Transverse colon (tissue), 4 donors: ENCODE measurements around the gene PID1.

Experiments
- EP300 ChIP-seq: sonication (generic); formaldehyde crosslinking; IDR thresholded peaks from one replicate; pipeline ENCODE4 v1.6.1; 2017; ENCODE audit warnings: antibody characterized with exemption, low read depth
- POLR2A ChIP-seq: fragments of 450-650 bp; IDR thresholded peaks from one replicate; pipeline ENCODE4 v1.6.1; 2016; ENCODE audit warnings: antibody characterized with exemption, mild to moderate bottlenecking, moderate library complexity
- POLR2AphosphoS5 ChIP-seq, 3 donors: sonication (generic); formaldehyde crosslinking; IDR thresholded peaks; one replicate each; pipeline ENCODE4 v1.6.1; 2016; ENCODE audit warnings: antibody characterized with exemption in 3 of 3
- TF ChIP-seq, protein P1 (sequence below), 5 experiments: fragments of 200-600 bp in 3 of 5; fragments of 450-650 bp in 2 of 5; sonication (generic) in 3 of 5; IDR thresholded peaks; 1 replicate in 2 of 5; 2 replicates in 3 of 5; pipeline ENCODE4 v1.5.1; 2016 to 2017; ENCODE audit warnings: antibody characterized with exemption in 5 of 5, inconsistent platforms in 3 of 5, mild to moderate bottlenecking in 2 of 5, moderate library complexity in 1 of 5

DNA sequence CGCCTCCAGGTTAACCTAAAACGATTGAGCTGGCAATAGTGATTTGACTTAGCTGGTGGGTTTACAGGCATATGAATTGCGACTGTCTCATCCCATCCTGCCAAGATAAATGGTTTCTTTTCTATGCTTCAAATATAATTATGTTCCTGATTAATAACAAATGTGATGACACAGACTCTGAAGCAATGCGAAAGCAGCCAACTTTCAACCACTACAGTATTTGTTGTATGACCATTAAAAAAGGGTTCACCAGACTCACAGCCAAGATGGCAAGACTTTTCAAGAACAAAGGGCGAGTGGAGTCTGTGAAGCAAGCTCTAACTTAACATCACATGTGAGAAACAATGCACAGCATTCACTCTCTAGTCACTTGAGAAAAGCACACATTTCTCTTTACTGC lies 186.6 kb downstream of the PID1 start:
- TF ChIP-seq, protein P1, sequence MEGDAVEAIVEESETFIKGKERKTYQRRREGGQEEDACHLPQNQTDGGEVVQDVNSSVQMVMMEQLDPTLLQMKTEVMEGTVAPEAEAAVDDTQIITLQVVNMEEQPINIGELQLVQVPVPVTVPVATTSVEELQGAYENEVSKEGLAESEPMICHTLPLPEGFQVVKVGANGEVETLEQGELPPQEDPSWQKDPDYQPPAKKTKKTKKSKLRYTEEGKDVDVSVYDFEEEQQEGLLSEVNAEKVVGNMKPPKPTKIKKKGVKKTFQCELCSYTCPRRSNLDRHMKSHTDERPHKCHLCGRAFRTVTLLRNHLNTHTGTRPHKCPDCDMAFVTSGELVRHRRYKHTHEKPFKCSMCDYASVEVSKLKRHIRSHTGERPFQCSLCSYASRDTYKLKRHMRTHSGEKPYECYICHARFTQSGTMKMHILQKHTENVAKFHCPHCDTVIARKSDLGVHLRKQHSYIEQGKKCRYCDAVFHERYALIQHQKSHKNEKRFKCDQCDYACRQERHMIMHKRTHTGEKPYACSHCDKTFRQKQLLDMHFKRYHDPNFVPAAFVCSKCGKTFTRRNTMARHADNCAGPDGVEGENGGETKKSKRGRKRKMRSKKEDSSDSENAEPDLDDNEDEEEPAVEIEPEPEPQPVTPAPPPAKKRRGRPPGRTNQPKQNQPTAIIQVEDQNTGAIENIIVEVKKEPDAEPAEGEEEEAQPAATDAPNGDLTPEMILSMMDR (IDR thresholded peaks at IDR 0.05), result no peak
- TF ChIP-seq POLR2A, result no peak
- TF ChIP-seq POLR2AphosphoS5 (IDR thresholded peaks at IDR 0.05), result no peak
- no peak for TF ChIP-seq EP300
